Cardiac fibroblast (primary cell): ENCODE data around the gene CHD8.
A peak's percentile ranks its signal among the peaks of the same experiment; 100 is the strongest.

Experiments used
- DNase-seq, 2 donors: peaks; one replicate each; pipeline versions ENCODE4 v3.0.0 to v3.0.0-alpha.2; 2010; ENCODE audit warnings: low read depth in 2 of 2
- H3K4me3 ChIP-seq, 2 donors: replicated peaks in 1 of 2; 1 replicate in 1 of 2; 2 replicates in 1 of 2; pipeline ENCODE4 v1.5.1; 2011; ENCODE audit warnings: low read depth in 2 of 2, low read length in 2 of 2, mild to moderate bottlenecking in 2 of 2, moderate library complexity in 1 of 2
- TF ChIP-seq, protein P1 (sequence below): IDR thresholded peaks from one replicate; pipeline ENCODE4 v1.5.1; 2011; ENCODE audit warnings: low read depth, mild to moderate bottlenecking, low read length, inconsistent platforms

CHD8 gene, protein sequence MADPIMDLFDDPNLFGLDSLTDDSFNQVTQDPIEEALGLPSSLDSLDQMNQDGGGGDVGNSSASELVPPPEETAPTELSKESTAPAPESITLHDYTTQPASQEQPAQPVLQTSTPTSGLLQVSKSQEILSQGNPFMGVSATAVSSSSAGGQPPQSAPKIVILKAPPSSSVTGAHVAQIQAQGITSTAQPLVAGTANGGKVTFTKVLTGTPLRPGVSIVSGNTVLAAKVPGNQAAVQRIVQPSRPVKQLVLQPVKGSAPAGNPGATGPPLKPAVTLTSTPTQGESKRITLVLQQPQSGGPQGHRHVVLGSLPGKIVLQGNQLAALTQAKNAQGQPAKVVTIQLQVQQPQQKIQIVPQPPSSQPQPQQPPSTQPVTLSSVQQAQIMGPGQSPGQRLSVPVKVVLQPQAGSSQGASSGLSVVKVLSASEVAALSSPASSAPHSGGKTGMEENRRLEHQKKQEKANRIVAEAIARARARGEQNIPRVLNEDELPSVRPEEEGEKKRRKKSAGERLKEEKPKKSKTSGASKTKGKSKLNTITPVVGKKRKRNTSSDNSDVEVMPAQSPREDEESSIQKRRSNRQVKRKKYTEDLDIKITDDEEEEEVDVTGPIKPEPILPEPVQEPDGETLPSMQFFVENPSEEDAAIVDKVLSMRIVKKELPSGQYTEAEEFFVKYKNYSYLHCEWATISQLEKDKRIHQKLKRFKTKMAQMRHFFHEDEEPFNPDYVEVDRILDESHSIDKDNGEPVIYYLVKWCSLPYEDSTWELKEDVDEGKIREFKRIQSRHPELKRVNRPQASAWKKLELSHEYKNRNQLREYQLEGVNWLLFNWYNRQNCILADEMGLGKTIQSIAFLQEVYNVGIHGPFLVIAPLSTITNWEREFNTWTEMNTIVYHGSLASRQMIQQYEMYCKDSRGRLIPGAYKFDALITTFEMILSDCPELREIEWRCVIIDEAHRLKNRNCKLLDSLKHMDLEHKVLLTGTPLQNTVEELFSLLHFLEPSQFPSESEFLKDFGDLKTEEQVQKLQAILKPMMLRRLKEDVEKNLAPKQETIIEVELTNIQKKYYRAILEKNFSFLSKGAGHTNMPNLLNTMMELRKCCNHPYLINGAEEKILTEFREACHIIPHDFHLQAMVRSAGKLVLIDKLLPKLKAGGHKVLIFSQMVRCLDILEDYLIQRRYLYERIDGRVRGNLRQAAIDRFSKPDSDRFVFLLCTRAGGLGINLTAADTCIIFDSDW (N-terminal part only)

DNA sequence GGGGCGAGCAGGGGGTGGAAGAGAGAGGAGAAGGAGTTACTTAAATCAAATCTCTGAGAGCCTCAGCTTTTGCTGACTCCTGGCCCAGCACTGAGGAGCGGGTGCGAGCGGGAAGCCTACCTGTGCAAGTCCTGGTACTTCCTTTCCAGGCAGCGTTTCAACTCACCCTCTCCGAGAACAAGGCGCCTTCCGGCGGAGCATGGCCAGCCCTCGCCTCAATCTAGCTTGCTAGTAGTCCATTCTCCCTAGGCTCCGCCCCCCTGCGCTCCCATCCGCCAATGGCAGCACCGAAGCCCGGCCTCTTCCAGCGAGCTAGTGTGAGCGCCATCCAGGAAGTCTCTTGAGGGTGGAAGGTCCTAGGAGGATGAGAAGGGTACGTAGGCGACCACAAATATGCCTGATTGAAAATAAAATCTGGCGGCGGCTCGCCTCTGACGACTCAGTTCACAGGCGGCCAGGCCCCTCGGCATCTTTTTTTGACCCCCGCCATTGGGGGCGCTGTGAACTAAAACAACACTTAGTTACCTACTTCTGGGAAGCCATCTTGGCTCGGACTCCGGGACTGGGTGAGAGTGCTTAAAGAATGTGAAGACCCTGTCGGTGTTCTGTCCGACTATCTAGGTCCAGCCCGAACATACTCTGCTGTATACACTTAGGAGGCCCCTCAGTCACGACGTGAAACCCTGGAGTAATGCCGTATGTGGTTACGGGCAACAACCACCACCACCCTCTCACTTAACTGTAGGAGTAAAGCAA, at the start of gene CHD8:
Gene CHD8 (minus strand): TSS at position 212 of the 756 bp plus-strand sequence. CDS start 24,480 bp downstream, outside the sequence.
- H3K4me3 ChIP-seq, result peak within 1 kb of the TSS; percentile 82 to 91
- peak; percentile 100 for DNase-seq
- TF ChIP-seq, protein P1, sequence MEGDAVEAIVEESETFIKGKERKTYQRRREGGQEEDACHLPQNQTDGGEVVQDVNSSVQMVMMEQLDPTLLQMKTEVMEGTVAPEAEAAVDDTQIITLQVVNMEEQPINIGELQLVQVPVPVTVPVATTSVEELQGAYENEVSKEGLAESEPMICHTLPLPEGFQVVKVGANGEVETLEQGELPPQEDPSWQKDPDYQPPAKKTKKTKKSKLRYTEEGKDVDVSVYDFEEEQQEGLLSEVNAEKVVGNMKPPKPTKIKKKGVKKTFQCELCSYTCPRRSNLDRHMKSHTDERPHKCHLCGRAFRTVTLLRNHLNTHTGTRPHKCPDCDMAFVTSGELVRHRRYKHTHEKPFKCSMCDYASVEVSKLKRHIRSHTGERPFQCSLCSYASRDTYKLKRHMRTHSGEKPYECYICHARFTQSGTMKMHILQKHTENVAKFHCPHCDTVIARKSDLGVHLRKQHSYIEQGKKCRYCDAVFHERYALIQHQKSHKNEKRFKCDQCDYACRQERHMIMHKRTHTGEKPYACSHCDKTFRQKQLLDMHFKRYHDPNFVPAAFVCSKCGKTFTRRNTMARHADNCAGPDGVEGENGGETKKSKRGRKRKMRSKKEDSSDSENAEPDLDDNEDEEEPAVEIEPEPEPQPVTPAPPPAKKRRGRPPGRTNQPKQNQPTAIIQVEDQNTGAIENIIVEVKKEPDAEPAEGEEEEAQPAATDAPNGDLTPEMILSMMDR, result peak; percentile 51

DNA sequence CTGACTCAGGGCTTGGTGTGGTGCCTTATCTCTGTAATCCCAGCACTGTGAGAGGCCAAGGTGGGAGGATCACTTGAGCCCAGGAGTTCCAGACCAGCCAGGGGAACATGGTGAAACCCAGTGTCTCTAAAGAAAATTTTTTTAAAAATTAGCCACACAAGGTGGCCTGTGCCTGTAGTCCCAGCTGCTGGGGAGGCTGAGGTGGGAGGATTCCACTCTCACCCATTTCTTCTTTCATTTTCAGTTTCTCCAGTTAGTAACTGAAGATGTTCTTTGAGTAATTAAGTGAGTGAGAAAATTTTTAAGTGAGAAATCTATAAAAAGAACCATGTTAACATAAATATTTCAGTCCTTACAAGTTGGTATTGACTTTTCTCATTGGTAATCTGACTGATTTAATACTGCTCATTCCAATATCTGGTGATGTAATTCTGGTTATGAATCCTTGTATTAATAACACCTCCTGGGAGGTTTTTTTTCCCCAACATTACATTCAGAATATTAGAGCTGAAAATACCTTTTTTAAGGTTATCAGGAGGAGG, 49.2 kb upstream of the CHD8 start:
- TF ChIP-seq, protein P1, result no peak
- H3K4me3 ChIP-seq, result no peak overlapping the region

DNA sequence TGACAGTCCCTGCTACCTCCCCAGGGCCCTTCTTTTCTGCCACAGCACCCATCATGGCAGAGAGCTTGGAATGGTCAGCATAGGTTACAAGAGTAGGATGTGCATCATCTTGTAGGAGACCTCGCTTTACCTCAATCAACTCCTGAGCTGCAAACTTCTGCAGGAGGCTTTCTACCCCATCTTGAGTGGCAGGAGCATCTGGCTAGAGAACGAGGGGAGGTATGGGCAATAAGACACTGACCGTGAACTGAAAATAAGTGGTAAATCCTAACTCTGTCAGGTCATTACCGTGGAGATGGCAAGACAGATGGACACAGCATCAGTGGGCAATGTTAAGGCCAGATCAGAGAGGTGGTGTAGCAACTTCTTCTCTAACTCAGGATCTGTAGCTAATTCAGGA, 47.5 kb upstream of the CHD8 start:
- TF ChIP-seq, protein P1, result no peak
- DNase-seq, result no peak

More for the DNA sequence above, 49.2 kb upstream of the CHD8 start:
- no peak for DNase-seq

DNA sequence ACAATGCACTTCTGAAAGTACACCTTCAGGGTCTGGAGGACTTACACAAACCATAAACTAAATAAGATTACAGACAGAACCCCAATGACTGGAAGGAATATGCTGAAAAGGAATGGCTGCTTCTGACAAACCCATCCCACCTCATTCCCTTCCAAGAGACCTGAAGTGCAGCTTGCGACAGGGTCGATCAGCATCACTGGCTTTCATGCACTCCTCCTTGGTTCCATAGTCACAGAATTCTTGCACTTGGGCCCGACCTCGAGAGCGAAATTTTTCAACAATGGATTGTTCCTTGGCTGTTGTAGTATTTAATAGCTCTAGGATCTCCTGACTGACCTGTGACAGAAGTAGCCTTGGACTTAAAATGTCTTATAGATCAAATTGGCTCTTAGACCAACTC, 45.6 kb upstream of the CHD8 start:
- no peak overlapping the region for H3K4me3 ChIP-seq
- no peak for DNase-seq
- TF ChIP-seq, protein P1, result no peak

More for the DNA sequence above, 47.5 kb upstream of the CHD8 start:
- H3K4me3 ChIP-seq, result no peak overlapping the region

DNA sequence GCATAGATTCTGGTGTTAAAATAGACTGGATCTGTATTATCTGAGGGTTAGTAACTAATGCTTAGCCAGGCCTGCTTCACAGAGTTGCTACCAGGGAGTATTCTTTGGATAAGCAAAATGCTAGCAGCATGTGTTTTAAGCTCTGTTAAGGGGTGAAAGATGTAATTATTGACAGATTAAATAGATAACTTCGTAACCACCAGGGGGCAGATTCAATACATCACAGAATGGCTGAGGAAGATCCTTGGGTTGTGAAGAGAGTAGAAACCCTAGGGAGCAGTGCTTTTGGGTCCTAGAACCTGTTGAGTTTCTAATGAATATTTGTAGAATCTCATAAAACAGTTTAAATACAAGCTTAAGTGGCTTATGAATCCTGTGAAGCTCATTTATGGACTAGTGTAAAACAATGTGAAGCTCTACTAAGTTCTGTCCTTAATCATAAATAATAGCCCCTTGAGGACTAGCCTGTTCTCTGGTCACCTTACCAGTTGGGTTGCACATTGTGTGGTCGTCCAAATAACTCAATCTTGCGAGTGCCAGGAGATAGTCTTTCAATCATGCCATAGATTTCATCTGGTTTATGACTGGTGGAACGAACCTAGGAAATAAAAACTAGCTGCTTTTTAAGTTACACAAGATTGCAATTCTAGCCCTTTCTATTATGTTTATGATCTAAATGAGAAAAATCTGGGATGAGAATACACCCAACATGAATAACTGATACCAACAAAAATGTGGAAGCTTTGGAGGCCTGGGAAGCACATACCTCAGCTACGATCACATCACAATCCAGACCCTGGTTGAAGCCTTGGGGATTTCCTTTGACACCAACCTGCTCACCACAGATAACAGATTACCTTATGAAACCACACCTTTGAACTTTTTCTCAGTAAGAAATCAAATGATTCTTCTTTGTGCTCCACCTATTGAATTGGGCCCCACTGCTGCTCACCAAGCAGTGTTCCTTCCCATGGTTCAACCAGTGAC, 42.9 kb upstream of the CHD8 start:
- H3K4me3 ChIP-seq, result no peak overlapping the region
- TF ChIP-seq, protein P1, result peak; percentile 35
- DNase-seq, result peak; percentile 61
